HG02759 (cell line): ENCODE results near the gene BRAP.
"Not testable (repeated sequence)": the region's sequence is repeated elsewhere in the genome, so short reads cannot be mapped to it uniquely, and the experiment has no call there.

Experiments
- ATAC-seq: cut with Tn5 transposase; IDR thresholded peaks from one replicate; pipeline ENCODE4 v1.9.1; 2021; ENCODE audit warnings: mild to moderate bottlenecking, moderate library complexity; ENCODE audit not compliant: unreplicated experiment

BRAP gene

GRCh38 chr12:111624540-111624939 is 61.2 kb downstream of the BRAP start:
- ATAC-seq, result no peak

DNA sequence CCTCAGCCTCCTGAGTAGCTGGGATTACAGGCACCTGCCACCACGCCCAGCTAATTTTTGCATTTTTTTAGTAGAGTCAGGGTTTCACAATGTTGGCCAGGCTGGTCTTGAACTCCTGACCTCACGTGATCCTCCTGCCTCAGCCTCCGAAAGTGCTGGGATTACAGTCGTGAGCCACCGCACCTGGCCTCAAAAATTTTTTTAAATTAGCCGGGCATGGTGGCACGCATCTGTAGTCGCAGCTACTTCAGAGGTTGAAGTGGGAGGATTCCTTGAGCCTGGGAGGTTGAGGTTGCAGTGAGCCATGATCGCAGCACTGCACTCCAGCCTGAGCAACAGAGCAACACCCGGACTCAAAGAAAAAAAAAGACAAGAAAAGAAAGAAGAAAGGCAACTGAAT is 67.9 kb downstream of the BRAP start:
- ATAC-seq, result not testable (repeated sequence)

DNA sequence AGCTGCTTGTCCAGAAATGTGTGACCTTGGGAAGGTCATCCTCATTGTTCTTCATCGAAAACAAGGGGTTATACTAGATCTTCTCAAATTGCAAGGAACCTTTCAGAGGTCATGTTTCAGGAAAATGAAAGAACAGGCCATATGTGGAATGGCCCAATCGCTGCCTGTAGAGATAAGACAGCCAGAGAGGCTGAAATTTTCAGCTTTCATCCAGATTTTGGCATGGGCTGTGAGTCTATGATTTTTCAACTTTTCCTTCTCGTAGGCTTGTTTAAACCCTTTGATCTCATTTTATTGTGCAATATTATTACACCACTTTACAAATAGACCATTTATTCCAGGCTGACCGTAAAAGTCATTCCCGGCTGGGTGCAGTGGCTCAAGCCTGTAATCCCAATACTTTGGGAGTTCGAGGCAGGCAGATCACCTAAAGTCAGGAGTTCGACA is 69.6 kb downstream of the BRAP start:
- no peak for ATAC-seq

- no peak for ATAC-seq
Observed at GRCh38 chr12:111607239-111607638, 78.5 kb downstream of the BRAP start.

DNA sequence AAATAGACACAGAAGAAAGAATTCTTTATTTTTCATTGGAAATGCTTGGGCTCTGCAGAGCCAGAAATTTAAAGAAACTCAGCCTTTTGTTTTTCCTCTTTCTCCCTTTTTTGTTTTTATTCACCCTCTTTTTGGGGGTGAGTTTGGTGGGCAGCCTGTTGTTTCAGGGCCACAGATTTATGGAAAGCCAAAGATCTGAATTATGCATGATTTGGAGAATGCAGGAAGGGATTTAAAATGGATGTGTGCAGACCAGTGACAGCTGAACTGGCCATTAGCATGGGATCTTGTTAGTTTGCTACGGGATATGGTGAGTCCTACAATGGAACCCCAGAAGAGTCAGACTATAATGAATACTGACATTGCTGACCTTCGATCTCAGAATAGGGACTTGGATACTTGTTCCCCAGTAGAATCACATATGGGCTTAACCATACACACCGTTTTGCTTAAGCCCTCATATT is 79.0 kb downstream of the BRAP start:
- ATAC-seq, result no peak

- no peak for ATAC-seq
Observed at GRCh38 chr12:111605911-111606766, 79.6 kb downstream of the BRAP start.

DNA sequence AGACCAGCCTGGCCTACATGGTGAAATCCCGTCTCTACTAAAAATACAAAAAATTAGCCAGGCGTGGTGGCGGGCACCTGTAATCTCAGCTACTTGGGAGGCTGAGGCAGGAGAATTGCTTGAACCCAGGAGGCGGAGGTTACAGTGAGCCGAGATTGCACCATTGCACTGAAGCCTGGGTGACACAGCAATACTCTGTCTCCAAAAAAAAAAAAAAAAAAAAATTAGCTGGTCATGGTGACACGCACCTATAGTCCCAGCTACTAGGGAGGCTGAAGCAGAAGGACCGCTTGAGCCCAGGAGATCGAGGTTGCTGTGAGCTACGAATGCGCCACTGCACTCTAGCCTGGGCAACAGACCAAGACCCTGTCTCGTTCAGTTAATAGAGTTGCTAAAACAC is 82.9 kb downstream of the BRAP start:
- ATAC-seq, result not testable (repeated sequence)

DNA sequence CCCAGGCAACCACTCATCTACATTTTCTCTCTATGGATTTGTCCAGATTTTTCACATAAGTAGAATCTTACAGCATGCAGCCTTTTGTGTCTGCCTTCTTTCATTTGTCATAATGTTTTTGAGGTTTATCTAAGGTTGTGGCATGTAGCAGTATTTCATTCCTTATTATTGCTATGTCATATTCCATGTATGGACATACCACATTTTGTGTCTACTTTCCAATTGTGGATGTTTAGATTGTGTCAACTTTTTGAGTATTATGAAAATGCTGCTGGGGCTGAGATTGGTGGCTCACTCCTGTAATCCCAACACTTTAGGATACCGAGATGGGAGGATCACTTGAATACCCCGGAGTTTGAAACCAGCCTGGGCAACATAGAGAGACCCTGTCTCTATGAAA is 83.4 kb downstream of the BRAP start:
- ATAC-seq, result no peak

GRCh38 chr12:111600986-111601385 is 84.8 kb downstream of the BRAP start:
- not testable (repeated sequence) for ATAC-seq

DNA sequence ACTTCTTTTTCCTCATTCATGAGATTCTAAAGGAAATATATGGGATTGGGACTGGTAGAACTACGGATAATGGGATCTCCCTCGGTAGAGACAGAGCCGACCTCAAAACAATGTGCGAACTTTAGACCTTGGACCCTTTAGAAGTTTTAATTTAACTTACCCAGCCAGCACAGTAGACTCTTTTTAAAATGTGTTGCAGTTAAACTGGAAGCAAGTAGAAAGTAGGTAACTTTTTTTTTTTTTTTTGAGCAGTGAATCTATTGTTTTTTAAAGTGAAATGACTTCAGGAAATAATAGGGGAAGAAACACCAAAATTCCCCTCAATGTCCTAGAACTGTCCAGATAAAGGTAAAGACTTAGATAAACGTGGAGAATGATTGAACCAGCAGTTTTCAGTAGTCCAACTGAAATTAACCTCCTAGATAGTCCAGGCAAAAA is 85.5 kb downstream of the BRAP start:
- no peak for ATAC-seq

- peak; percentile 77 for ATAC-seq
Observed at GRCh38 chr12:111599453-111600204, 86.1 kb downstream of the BRAP start.

- ATAC-seq, result peak; percentile 60
Observed at GRCh38 chr12:111598637-111599452, 86.9 kb downstream of the BRAP start, which contains the start of gene ATXN2. Gene ATXN2 (minus strand): TSS chr12:111599315. CDS start chr12:111599034, 281 bp downstream.

- ATAC-seq, result peak; percentile 11
Observed at GRCh38 chr12:111597831-111598636, 87.7 kb downstream of the BRAP start.

DNA sequence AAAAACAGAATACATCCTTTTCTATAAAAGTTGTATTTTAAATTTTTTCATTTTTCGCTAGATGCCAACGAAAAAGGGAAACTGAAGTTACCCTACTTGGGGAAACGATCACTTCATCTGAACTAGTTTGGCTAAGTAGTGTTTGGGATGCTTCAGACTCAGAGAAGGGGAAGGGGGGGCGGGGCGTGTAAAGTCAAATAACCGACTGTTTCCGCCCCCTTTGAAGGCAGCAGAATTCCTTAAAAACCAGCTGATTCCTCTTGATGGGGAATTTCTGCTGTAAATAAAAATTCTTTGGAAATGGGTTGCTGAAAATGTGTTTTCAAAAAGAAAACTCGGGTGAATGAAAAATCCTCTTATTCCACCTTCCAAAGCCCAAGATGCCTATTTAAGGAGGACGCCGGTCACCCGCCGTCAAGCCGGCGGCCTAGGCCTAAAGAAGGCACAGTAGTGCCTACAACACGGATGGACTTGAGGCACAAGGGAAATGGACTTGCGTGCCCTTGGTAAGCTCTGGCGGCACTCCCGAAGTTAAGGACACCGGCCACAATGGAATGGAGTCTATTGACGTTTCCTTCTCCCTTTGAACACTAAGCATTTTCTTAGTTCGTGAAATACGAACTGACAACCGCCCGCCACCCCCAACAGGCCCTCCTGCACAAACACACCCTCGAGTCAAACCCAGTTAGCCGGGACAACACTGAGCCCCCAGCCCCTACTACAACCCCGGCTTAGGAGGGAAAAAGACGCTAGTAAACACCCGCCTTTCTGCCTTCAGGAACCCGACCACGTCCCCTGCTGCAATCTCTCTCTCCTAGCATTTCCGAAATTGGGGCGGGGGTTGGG is 88.5 kb downstream of the BRAP start:
- no peak for ATAC-seq

DNA sequence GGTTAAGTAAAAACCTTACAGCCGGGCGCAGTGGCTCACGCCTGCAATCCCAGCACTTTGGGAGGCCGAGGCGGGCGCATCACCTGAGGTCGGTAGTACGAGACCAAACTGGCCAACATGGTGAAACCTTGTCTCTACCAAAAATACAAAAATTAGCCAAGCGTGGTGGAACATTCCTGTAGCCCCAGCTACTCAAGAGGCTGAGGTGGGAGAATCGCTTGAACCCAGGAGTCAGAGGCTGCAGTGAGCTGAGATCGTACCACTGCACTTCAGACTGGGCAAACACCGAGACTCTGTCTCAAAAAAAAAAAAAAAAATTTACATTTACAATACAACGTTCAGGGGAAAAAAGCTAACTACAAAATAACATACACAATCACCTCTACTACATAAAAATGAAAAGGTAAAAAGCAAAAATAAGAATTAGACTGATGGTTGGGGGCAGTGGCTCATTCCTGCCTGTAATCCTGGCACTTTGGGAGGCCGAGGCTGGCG is 90.4 kb downstream of the BRAP start:
- not testable (repeated sequence) for ATAC-seq
